Smooth muscle cell (in vitro differentiated cells): ENCODE results near the gene MRPL18. TPM values are rescaled to one million over a fixed set of nuclear protein-coding genes. Genes with fewer than 3 reads are reported as not detected.
"Not testable (repeated sequence)": the region's sequence is repeated elsewhere in the genome, so short reads cannot be mapped to it uniquely, and the experiment has no call there.

Experiments used
- DNase-seq: peaks from one replicate; lab custom pipeline; 2025; ENCODE audit not compliant: unreplicated experiment; lab: John Stamatoyannopoulos, UW
- H2AFZ ChIP-seq: fragments of 200-600 bp; sonication (generic); 2 replicates; pipeline ENCODE4 v1.6.0; 2016; ENCODE audit warnings: antibody characterized with exemption, low read depth, mild to moderate bottlenecking
- H3F3A ChIP-seq: fragments of 200-600 bp; sonication (generic); 2 replicates; pipeline ENCODE4 v1.6.0; 2017; ENCODE audit warnings: antibody characterized with exemption, low read depth
- H3K27ac ChIP-seq: fragments of 200-600 bp; sonication (generic); 2 replicates; pipeline ENCODE4 v1.5.1; 2016; ENCODE audit warnings: low read depth, mild to moderate bottlenecking
- H3K27me3 ChIP-seq: fragments of 200-600 bp; sonication (generic); 2 replicates; pipeline ENCODE4 v1.6.1; 2016; ENCODE audit warnings: low read depth, mild to moderate bottlenecking
- H3K36me3 ChIP-seq: fragments of 200-600 bp; sonication (generic); 2 replicates; pipeline ENCODE4 v1.5.1; 2016; ENCODE audit warnings: low read depth
- H3K4me1 ChIP-seq: fragments of 200-600 bp; sonication (generic); 2 replicates; pipeline ENCODE4 v1.5.1; 2016; ENCODE audit warnings: low read depth
- H3K4me2 ChIP-seq: fragments of 200-600 bp; sonication (generic); 2 replicates; pipeline ENCODE4 v1.6.0; 2016; ENCODE audit warnings: mild to moderate bottlenecking
- H3K4me3 ChIP-seq: fragments of 200-600 bp; sonication (generic); 2 replicates; pipeline ENCODE4 v1.5.1; 2016; ENCODE audit warnings: mild to moderate bottlenecking
- H3K79me2 ChIP-seq: fragments of 200-600 bp; sonication (generic); 2 replicates; pipeline ENCODE4 v1.6.0; 2016; ENCODE audit warnings: low read depth, mild to moderate bottlenecking
- H3K9ac ChIP-seq: fragments of 200-600 bp; sonication (generic); 2 replicates; pipeline ENCODE4 v1.6.0; 2016; ENCODE audit warnings: low read depth
- H3K9me3 ChIP-seq: fragments of 200-600 bp; sonication (generic); replicated peaks from 2 replicates; pipeline ENCODE4 v1.5.1; 2016; ENCODE audit warnings: low read depth
- H4K20me1 ChIP-seq: fragments of 200-600 bp; sonication (generic); 2 replicates; pipeline ENCODE4 v1.6.0; 2016; ENCODE audit warnings: low read depth
- CTCF ChIP-seq: fragments of 200-600 bp; sonication (generic); IDR thresholded peaks from 2 replicates; pipeline ENCODE4 v1.5.1; 2017; ENCODE audit warnings: borderline replicate concordance, mild to moderate bottlenecking, antibody characterized with exemption; ENCODE audit not compliant: insufficient read depth, poor library complexity, severe bottlenecking
- WGBS: methylation state at CpG from one replicate; pipeline ENCODE4 v1.1.7; 2016; ENCODE audit warnings: low lambda C conversion rate; 5-methylcytosine and 5-hydroxymethylcytosine counted together
- polyA plus RNA-seq: library from polyadenylated mRNA; unstranded; fragments of >200 nt; fragmentation: Nextera tagmentation; extraction: Ambion mirVana; gene quantifications from 2 replicates; pipeline ENCODE4 v1.2.1, GENCODE V29; 2016
- total RNA-seq: library from RNA; depleted of rRNA; stranded (reverse); fragments of >200 nt; gene quantifications from 2 replicates; pipeline ENCODE4 v1.2.3, GENCODE V29; 2014

Gene MRPL18
- total and polyA plus RNA-seq, 2 experiments from 2014 or later = 78.8 to 107 TPM

GRCh38 chr6:159788753-159789376, 1.4 kb upstream of the MRPL18 start:
- Histone ChIP-seq H3K9ac (peak overlapping the region; percentile 95), H3K4me2 (peak overlapping the region; percentile 98), H3K4me3 (peak overlapping the region; percentile 66), H3K79me2 (peaks cover 86% of the 10 kb centered on the region), H2AFZ (peak overlapping the region; percentile 30), H4K20me1 (peaks cover 50% of the 10 kb centered on the region), H3F3A (peaks cover 6% of the 10 kb centered on the region), H3K4me1 (peaks cover 31% of the 10 kb centered on the region), H3K27me3 (no peaks in the 10 kb centered on the region), H3K27ac (peak overlapping the region; percentile 71), H3K9me3 (no peaks in the 10 kb centered on the region), H3K36me3 (peaks cover 16% of the 10 kb centered on the region)
- no peak for TF ChIP-seq CTCF
- no peak for DNase-seq
- WGBS = under 1% methylated on average over 49 of the region's 60 CpGs

- Histone ChIP-seq H3K79me2 (peaks cover 82% of the 10 kb centered on the region), H3K4me3 (peak within 1 kb of the TSS; percentile 66), H3K36me3 (peaks cover 14% of the 10 kb centered on the region), H2AFZ (peak within 1 kb of the TSS; percentile 90), H3K27ac (peak within 1 kb of the TSS; percentile 80), H3K9me3 (no peaks in the 10 kb centered on the region), H4K20me1 (peaks cover 51% of the 10 kb centered on the region), H3F3A (peaks cover 5% of the 10 kb centered on the region), H3K4me1 (peaks cover 31% of the 10 kb centered on the region), H3K9ac (peak within 1 kb of the TSS; percentile 95), H3K4me2 (peak within 1 kb of the TSS; percentile 98), H3K27me3 (no peaks in the 10 kb centered on the region)
- peak; percentile 95 for DNase-seq
- under 1% methylated on average over 60 of the region's 64 CpGs for WGBS
- no peak for TF ChIP-seq CTCF
Observed at GRCh38 chr6:159789377-159790148, 704 bp upstream of the MRPL18 start, which contains the start of gene TCP1. Gene TCP1 (minus strand): TSS chr6:159789602. CDS start chr6:159789468, 134 bp downstream.

GRCh38 chr6:159790956-159791598, 810 bp downstream of the MRPL18 start:
- Histone ChIP-seq H4K20me1 (peaks cover 39% of the 10 kb centered on the region), H2AFZ (peak overlapping the region; percentile 90), H3F3A (no peaks in the 10 kb centered on the region), H3K4me3 (peak overlapping the region; percentile 66), H3K36me3 (peaks cover 6% of the 10 kb centered on the region), H3K4me1 (peaks cover 31% of the 10 kb centered on the region), H3K79me2 (peaks cover 66% of the 10 kb centered on the region), H3K4me2 (peak overlapping the region; percentile 95), H3K27ac (peak overlapping the region; percentile 80), H3K9me3 (no peaks in the 10 kb centered on the region), H3K9ac (peak overlapping the region; percentile 65), H3K27me3 (no peaks in the 10 kb centered on the region)
- no peak for DNase-seq
- no peak for TF ChIP-seq CTCF
- 16% methylated on average over 18 of the region's 18 CpGs for WGBS

- H3K4me3 ChIP-seq, H3K27ac ChIP-seq, H2AFZ ChIP-seq, H3K9ac ChIP-seq, H3K27me3 ChIP-seq, H3F3A ChIP-seq, H3K4me2 ChIP-seq, DNase-seq, H3K9me3 ChIP-seq: not testable (repeated sequence)
- 85% methylated on average over 8 of the region's 8 CpGs for WGBS
- Histone ChIP-seq H3K79me2 (peaks cover 38% of the 10 kb centered on the region), H3K4me1 (peaks cover 16% of the 10 kb centered on the region), H4K20me1 (peaks cover 17% of the 10 kb centered on the region), H3K36me3 (peaks cover 21% of the 10 kb centered on the region)
Observed at GRCh38 chr6:159794976-159795375, 4.7 kb downstream of the MRPL18 start.
